ENCODE results near the gene PALM.
"Not testable (repeated sequence)": the region's sequence is repeated elsewhere in the genome, so short reads cannot be mapped to it uniquely, and the experiment has no call there.

The PALM gene

GRCh38 chr19:734716-735115 is 26.0 kb downstream of the PALM start:
- DNase-seq = no peak

- no peak for DNase-seq
These were observed 27.4 kb downstream of the PALM start for GRCh38 chr19:736125-736524.

DNA sequence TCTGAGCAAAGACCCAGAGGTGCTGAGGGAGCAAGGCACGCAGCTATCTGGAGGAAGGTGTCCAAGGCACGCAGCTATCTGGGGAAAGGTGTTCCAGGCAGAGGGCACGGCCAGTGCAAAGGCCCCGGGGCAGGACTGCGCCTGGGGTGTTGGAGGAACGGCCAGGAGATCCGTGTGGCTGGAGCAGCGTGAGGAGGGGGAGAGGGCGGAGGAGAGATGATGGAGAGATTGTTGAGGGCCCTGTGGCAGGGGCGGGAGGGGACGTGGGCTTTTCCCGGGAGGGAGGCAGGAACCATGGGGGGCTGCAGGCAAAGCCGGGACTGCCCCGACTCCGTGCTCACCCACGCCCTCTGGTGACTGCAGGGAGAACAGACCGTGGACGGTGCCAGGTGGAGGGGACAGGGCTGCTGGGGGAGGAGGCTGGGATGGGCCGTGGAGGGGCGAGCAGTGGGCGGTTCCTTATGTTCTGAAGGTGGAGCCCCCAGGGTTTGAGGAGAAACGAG is 28.9 kb downstream of the PALM start:
- DNase-seq = peak; percentile 41 to 71 (median 57)

- DNase-seq = no peak
These were observed 29.9 kb downstream of the PALM start for GRCh38 chr19:738509-739128.

DNA sequence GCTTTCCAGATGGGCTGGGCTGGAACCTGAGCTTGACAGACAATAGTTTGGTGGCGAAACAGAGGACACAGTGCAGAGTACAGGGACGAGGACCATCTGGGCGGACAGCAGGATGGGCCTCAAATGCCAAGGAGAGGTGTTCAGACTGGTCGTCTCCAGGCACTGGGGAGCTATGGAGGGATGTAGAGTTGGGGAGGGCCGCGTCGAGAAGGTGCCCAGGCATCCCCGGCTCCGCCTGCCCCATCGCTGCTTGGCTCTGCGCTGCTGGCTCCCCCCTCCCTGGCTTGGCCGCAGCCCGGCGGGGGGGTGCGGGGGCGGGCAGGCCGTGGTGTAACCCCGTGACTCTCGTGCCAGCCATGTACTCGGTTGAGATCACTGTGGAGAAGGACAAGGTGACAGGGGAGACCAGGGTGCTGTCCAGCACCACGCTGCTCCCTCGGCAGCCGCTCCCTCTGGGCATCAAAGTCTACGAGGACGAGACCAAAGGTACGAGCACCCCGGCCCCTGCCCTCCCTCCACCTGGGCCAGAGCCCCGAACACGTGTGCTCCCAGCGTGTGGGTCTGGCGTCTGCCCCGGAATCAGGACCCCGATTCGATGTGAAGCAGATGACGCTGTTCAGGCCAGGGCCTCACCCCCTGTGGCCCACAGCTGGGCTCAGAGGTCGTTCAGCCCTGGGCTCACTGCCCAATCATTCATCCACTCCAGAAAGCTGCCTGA is 31.4 kb downstream of the PALM start:
- DNase-seq = no peak

DNA sequence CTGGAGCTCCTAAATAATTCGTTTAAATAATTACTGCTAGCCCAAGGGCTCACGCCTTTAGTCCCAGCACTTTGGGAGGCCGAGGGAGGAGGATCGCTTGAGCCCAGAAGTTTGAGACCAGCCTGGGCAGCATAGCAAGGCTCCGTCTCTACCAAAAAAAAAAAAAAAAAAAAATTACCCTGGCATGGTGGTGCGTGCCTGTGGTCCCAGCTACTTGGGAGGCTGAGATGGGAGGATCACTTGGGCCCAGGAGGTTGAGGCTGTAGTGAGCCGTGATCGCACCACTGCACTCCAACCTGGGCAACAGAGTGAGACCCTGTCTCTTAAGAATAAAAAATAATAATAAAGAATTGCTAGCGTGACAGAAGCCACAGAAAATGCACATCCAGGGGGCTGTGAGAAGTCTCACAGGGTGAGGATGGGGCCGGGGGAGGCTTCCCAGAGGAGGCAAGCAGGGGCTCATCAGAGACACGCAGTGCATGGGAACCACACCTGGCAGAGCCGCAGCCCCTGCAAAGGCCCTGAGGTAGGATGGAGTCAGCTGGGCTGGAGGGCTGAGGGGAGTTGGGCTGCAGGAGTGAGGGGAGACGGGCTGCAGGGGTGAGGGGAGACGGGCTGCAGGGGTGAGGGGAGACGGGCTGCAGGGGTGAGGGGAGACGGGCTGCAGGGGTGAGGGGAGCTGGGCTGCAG is 32.2 kb downstream of the PALM start:
- not testable (repeated sequence) for DNase-seq

GRCh38 chr19:741506-742131 is 32.9 kb downstream of the PALM start:
- peak; percentile 41 to 48 (median 43) for DNase-seq

DNA sequence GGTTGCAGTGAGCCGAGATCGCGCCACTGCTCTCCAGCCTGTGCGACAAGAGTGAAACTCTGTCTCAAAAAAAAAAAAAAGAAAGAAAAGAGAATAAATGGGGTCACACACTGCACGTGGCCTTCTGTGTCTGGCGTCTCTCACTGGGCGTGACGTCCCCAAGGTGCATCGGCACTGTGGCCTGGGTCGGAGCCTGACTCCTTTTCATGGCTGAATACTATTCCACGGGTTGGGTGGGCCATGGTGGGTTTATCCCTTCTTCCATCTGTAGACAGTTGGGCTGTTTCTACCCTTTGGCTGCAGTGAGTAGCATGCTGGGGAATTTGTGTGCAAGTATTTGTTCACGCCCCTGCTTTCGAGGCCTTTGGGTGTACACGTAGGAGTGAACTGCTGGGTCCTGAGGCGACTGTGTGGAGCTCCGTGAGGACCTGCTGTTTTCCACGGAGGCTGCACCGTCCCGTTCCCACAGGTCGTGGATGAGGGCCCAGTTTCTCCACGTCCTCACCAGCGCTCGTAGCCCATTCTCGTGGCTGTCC is 33.9 kb downstream of the PALM start:
- no peak for DNase-seq

GRCh38 chr19:743168-743687 is 34.5 kb downstream of the PALM start:
- no peak for DNase-seq

DNA sequence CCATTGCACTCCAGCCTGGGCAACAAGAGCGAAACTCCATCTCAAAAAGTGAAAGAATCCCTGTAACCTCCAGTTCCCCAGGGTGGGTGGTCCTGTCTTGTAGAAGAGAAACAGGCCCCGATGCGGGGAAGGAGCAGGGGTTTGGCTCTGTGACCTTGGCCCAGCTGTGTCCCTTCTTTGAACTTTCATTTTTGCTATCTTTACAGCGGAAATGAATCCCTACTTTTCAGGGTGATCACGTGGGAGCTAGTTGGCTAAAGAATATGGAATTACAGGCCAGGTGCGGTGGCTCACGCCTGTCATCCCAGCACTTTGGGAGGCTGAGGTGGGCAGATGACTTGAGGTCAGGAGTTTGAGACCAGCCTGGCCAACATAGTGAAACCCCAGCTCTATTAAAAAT is 36.4 kb downstream of the PALM start:
- DNase-seq = not testable (repeated sequence)

DNA sequence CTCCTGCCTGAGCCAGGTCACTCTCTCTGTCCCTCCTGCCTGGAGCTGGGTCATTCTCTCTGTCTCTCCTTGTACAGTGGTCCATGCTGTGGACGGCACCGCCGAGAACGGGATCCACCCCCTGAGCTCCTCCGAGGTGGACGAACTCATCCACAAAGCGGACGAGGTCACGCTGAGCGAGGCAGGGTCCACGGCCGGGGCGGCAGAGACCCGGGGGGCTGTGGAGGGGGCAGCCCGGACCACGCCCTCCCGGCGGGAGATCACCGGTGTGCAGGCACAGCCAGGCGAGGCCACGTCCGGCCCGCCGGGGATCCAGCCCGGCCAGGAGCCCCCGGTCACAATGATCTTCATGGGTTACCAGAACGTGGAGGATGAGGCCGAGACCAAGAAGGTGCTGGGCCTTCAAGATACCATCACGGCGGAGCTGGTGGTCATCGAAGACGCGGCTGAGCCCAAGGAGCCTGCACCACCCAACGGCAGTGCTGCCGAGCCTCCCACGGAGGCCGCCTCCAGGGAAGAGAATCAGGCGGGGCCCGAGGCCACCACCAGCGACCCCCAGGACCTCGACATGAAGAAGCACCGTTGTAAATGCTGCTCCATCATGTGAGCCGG is 37.6 kb downstream of the PALM start:
- DNase-seq = no peak

DNA sequence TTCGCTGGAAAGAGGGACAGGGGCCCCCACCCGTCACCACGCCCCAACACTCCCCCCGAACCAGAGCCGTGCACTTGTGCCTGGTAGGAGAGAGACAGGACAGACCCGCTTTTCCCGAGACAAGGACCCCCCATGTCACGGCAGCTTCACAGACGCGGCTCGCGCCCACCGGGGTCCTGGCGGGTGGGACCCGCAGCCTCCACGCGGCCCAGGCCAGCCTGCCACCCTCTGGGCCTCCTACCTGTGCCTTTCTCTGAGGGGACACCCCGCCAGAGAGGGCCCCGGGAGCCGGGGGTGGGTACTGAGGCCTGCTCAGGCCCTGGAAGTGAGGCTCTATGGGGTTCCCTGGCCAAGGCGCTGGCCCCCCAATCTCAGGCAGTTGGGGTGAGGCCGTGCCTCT is 38.2 kb downstream of the PALM start:
- DNase-seq = no peak

GRCh38 chr19:747432-748273 is 38.9 kb downstream of the PALM start:
- DNase-seq = no peak

DNA sequence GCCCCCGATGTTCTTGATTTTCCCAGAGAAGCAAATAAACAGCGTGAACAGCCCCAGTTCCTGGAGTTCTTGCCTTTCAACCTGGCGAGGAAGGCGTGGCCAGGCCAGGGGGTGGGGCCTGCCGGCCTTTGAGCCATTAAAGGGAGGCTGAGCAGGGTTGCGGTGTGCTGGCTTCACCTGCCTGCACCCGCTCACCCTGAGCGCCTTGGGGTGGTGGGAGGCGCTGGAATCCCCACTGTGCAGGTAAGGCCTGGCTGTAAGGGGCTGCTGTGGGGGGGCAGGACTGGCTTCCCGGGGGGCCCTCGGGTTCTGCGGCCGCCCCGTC is 39.5 kb downstream of the PALM start:
- DNase-seq = no peak

DNA sequence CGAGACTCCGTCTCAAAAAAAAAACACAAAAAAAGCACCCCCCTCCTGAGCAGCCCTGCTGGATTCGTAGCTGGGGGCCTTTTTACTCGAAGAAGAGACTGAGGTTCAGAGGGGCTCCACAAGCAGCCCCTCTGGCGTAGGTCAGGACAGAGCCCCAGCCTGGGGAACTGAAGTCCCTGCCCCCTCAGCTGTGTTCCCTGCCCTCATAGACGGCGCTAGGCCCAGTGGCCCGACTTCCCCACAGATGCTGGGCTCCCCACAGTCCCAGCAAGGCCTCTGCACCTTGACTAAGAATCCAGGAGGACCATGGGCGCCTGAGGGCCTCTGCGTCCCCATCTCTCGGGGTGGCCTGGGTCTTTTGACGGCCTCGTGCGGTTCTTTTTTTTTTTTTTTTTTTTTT is 41.1 kb downstream of the PALM start:
- no peak for DNase-seq

- DNase-seq = no peak
These were observed 42.1 kb downstream of the PALM start, which contains the start of gene MISP for GRCh38 chr19:750640-751423. MISP (plus strand) TSS chr19:751112; CDS start chr19:756947, 5,835 bp downstream.

GRCh38 chr19:751501-752341 is 43.0 kb downstream of the PALM start:
- peak; percentile 83 to 90 (median 86) for DNase-seq

DNA sequence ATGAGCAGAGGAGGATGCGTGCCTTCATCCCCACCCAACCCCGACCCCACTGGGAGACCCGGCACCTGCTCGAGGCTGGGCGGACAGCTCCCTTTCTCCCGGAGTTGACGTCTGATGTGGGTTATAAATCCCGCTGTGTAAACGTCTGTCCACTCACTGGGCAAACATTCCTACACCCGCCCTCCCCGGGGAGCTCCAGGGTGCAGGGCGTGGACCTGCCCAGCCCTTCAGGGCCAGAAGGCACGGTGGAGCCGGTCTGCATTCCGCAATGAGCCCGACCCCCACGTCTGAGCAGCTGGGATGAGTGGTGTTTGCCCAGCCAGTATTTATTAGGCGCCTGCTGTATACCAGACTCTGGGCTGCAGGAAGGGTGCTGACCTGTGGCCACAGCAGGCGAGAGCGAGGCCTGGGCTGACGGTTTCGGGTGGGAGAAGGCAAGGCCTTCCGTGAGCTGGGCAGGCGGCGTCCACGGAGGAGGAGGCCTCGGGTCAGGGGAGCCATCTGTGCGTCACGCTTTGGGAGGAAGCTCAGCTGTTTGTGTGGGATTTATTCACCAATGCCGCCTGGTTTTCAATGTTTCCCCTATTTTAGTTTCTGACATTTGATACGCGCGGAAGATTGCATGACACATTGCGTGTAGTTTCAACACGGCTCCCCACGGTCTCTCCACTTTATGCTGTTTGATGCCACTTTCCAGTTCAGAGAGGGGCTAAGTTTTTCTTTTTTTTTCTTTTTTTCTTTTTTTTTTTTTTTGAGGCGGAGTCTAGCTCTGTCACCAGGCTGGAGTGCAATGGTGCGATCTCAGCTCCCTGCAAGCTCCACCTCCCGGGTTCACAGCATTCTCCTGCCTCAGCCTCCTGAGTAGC is 44.1 kb downstream of the PALM start:
- peak; percentile 92 to 95 (median 95) for DNase-seq

DNA sequence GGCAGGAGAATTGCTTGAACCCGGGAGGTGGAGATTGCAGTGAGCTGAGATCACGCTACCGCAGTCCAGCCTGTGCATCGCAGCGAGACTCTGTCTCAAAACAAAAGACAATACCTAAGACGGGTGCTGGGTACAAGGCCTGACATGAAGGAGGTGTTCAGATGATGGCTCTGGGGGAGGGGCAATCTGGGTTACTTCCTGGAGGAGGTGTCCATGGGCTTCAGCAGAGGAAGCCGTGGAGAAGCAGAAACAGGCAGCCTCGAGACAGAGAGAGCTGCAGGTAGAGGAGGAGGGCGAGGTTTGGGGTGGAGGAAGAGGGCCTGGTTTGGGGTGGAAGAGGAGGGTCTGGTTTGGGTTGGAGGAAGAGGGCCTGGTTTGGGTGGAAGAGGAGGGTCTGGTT is 45.8 kb downstream of the PALM start:
- DNase-seq = no peak
